PC-3 (cell line): ENCODE data around the gene IFNLR1. TPM values are rescaled to one million over a fixed set of nuclear protein-coding genes. Genes with fewer than 3 reads are reported as not detected.

ENCODE experiments used
- ATAC-seq: fragments of 200-7000 bp; cut with Tn5 transposase; 2 replicates; pipeline ENCODE4 v1.9.1; 2020; ENCODE audit warnings: mild to moderate bottlenecking, moderate library complexity
- BruUV-seq: library from RNA; stranded (reverse); fragments of 400-500 nt; replicated peaks from 2 replicates; lab custom pipeline; 2021; lab: Mats Ljungman, UMichigan
- CTCF ChIA-PET: fragments of 300-600 bp; sonication (Branson Sonifier 250); formaldehyde crosslinking; loops from one replicate; lab custom pipeline; 2022; ENCODE audit warnings: antibody characterized with exemption; lab: Charles Lee
- POLR2A ChIA-PET: fragments of 300-600 bp; sonication (Branson Sonifier 250); formaldehyde crosslinking; loops from one replicate; lab custom pipeline; 2022; ENCODE audit warnings: antibody characterized with exemption; ENCODE audit not compliant: unreplicated experiment; lab: Charles Lee
- DNase-seq: peaks from one replicate; pipeline ENCODE4 v3.0.0-alpha.2; 2015
- H2AFZ ChIP-seq: fragments of 300-600 bp; sonication (generic); 2 replicates; pipeline ENCODE4 v1.6.0; 2016; ENCODE audit warnings: antibody characterized with exemption, low read length
- H3F3A ChIP-seq: fragments of 300-600 bp; sonication (generic); one replicate; pipeline ENCODE4 v1.6.0; 2017; ENCODE audit warnings: antibody characterized with exemption, low read length, control low read depth, mild to moderate bottlenecking; ENCODE audit not compliant: unreplicated experiment
- H3K27ac ChIP-seq: fragments of 300-600 bp; sonication (generic); 2 replicates; pipeline ENCODE4 v1.5.1; 2016; ENCODE audit warnings: mild to moderate bottlenecking, low read length
- H3K27me3 ChIP-seq: fragments of 300-600 bp; sonication (generic); 2 replicates; pipeline ENCODE4 v1.6.1; 2016; ENCODE audit warnings: low read length, mixed read lengths
- H3K36me3 ChIP-seq: fragments of 300-600 bp; sonication (generic); 2 replicates; pipeline ENCODE4 v1.6.1; 2016; ENCODE audit warnings: low read depth, mixed run types, low read length, mixed read lengths
- H3K4me1 ChIP-seq: fragments of 300-600 bp; sonication (generic); 2 replicates; pipeline ENCODE4 v1.5.1; 2016; ENCODE audit warnings: low read length; ENCODE audit not compliant: insufficient read depth
- H3K4me2 ChIP-seq: fragments of 300-600 bp; sonication (generic); 2 replicates; pipeline ENCODE4 v1.6.0; 2016; ENCODE audit warnings: low read length
- H3K4me3 ChIP-seq: fragments of 300-600 bp; sonication (generic); 2 replicates; pipeline ENCODE4 v1.5.1; 2016; ENCODE audit warnings: mild to moderate bottlenecking, low read length, mixed read lengths
- H3K79me2 ChIP-seq: fragments of 300-600 bp; sonication (generic); 2 replicates; pipeline ENCODE4 v1.6.1; 2017; ENCODE audit warnings: low read length, mixed read lengths
- H3K9ac ChIP-seq: fragments of 300-600 bp; sonication (generic); 2 replicates; pipeline ENCODE4 v1.6.0; 2016; ENCODE audit warnings: mild to moderate bottlenecking, low read length
- H3K9me2 ChIP-seq: fragments of 300-600 bp; sonication (generic); replicated peaks from 2 replicates; pipeline ENCODE4 v1.6.1; 2016; ENCODE audit warnings: mixed run types, low read length, mixed read lengths
- H3K9me3 ChIP-seq: fragments of 300-600 bp; sonication (generic); 2 replicates; pipeline ENCODE4 v1.6.1; 2016; ENCODE audit warnings: low read length, mixed read lengths
- H4K20me1 ChIP-seq: fragments of 300-600 bp; sonication (generic); 2 replicates; pipeline ENCODE4 v1.6.1; 2016; ENCODE audit warnings: low read length, mixed read lengths
- EZH2 ChIP-seq: fragments of 300-600 bp; sonication (generic); IDR thresholded peaks from one replicate; pipeline ENCODE4 v1.6.1; 2017; ENCODE audit warnings: antibody characterized with exemption, mild to moderate bottlenecking, low read length; ENCODE audit not compliant: unreplicated experiment
- EZH2phosphoT487 ChIP-seq: fragments of 300-600 bp; sonication (generic); IDR thresholded peaks from 2 replicates; pipeline ENCODE4 v1.6.1; 2018; ENCODE audit warnings: mild to moderate bottlenecking, antibody characterized with exemption, low read length, borderline replicate concordance
- intact Hi-C: fragments of 100-400 bp; cut with micrococcal nuclease; formaldehyde crosslinking; loops from 2 replicates; pipeline ENCODE4 v1.9.0; 2023
- total RNA-seq: library from RNA; depleted of rRNA; stranded (reverse); fragments of >200 nt; gene quantifications from 2 replicates; pipeline ENCODE4 v1.2.3, GENCODE V29; 2014
- TF ChIP-seq, protein P1 (sequence below): fragments of 300-600 bp; sonication (generic); conservative IDR thresholded peaks from 2 replicates; pipeline ENCODE4 v1.5.1; 2017; ENCODE audit warnings: antibody characterized with exemption, low read depth, mild to moderate bottlenecking, low read length

The IFNLR1 gene
- total RNA-seq, 1 experiment from 2014 or later, result 9.5 TPM

DNA sequence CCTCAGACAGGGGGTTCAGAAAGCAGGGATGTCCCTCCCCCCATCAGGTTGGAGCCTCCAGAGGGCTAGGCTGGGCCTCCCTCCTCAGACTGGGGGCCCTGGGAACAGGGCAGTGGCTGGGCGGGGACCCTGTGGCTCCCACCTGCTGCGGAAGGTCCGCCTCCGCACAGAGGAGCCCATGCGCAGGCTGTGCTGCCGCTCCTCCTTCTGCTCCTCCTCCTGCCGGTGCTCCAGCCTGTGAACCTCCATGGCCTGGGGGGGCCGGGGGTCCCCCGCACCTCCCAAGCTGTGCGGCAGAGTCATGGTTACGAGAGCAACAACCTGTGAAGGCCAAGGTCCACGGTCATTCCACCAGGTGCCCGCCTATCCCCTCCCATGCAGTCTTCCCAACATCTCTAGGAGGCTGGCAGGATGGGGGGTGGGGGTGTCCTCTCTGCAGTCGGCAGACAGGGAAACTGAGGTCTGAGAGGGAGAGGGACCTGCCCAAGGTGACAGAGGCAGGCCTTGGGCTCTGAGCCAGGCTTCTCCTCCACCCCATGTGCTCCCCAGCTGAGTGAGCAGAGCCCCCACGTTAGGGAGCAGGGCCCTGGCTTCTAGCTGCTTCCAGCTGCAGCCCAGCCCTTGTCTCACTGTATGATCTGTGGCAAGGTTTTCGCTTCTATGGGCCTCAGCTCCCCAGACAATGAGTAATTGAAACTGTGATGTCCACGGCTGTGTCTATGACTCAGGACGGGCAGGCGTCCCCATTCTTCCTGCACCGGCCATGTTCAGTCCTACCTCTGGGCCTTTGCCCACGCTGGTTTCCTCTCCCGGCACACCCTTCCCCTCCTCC lies 78.5 kb downstream of the IFNLR1 start:
- peak overlapping the region; percentile 13; the same call in 1 of the 2 replicates for H3K4me2 ChIP-seq
- no peaks in the 10 kb centered on the region for H4K20me1 ChIP-seq
- no peak overlapping the region for H3K9ac ChIP-seq
- H3K27ac ChIP-seq, result peak overlapping the region; percentile 38
- H3K4me1 ChIP-seq, result peaks cover 17% of the 10 kb centered on the region
- H3K9me3 ChIP-seq, result no peaks in the 10 kb centered on the region
- H3K4me3 ChIP-seq, result no peak overlapping the region
- TF ChIP-seq, protein P1, sequence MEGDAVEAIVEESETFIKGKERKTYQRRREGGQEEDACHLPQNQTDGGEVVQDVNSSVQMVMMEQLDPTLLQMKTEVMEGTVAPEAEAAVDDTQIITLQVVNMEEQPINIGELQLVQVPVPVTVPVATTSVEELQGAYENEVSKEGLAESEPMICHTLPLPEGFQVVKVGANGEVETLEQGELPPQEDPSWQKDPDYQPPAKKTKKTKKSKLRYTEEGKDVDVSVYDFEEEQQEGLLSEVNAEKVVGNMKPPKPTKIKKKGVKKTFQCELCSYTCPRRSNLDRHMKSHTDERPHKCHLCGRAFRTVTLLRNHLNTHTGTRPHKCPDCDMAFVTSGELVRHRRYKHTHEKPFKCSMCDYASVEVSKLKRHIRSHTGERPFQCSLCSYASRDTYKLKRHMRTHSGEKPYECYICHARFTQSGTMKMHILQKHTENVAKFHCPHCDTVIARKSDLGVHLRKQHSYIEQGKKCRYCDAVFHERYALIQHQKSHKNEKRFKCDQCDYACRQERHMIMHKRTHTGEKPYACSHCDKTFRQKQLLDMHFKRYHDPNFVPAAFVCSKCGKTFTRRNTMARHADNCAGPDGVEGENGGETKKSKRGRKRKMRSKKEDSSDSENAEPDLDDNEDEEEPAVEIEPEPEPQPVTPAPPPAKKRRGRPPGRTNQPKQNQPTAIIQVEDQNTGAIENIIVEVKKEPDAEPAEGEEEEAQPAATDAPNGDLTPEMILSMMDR, result no peak
- no peak for TF ChIP-seq EZH2
- TF ChIP-seq EZH2phosphoT487, result no peak
- DNase-seq (peak; percentile 68), ATAC-seq (peak; percentile 74)
- no peaks in the 10 kb centered on the region for H3K36me3 ChIP-seq
- H3F3A ChIP-seq, result no peaks in the 10 kb centered on the region
- CTCF ChIA-PET, result no interaction called here
- H2AFZ ChIP-seq, result peak overlapping the region; percentile 73
- no TSS peak for BruUV-seq
- H3K79me2 ChIP-seq, result no peaks in the 10 kb centered on the region
- no peaks in the 10 kb centered on the region for H3K27me3 ChIP-seq
- intact Hi-C loops, result no loop called here
- no peaks in the 10 kb centered on the region for H3K9me2 ChIP-seq
- POLR2A ChIA-PET, result no interaction called here

DNA sequence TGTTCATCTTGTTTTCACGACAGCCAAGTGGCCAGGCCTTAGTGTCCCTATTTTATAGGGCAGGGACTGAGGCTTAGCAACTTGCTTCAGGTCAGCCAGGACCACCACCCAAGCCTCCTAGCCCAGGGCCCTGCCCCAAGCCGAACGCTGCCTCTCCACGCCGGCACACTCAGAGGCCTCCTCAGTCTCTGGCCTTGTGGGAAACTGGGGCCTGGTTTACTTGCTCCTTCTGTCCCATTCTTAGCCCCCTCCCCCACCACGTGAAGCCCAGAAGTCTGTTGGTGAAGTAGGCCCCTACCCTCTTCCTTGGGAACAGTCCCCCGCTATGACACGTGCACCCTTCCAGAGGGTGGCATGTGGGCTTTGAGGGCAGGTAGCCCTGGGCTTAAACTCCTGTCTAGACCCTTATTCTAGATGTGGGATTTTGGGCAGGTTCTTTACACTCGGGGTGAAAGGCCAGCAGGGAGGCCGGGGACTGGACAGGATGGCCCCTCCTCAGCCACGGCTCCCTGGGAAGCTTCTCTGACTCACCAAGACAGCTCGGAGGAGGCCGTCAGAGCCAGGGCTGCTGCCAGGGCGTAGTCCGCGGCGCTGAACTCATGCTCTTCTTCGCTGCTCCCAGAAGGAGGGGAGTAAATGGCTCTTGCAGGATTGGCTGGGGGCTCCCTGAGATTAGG lies 79.5 kb downstream of the IFNLR1 start:
- H3K27me3 ChIP-seq, result no peaks in the 10 kb centered on the region
- no peaks in the 10 kb centered on the region for H3K79me2 ChIP-seq
- peaks cover 17% of the 10 kb centered on the region for H3K4me1 ChIP-seq
- CTCF ChIA-PET, result no interaction called here
- no peaks in the 10 kb centered on the region for H3F3A ChIP-seq
- no peaks in the 10 kb centered on the region for H3K36me3 ChIP-seq
- no peaks in the 10 kb centered on the region for H4K20me1 ChIP-seq
- peak; percentile 58 for ATAC-seq
- no peaks in the 10 kb centered on the region for H3K9me3 ChIP-seq
- no peak overlapping the region for H3K4me3 ChIP-seq
- intact Hi-C loops, result no loop called here
- TF ChIP-seq, protein P1, result no peak
- TF ChIP-seq EZH2phosphoT487 (no peak), EZH2 (no peak)
- H2AFZ ChIP-seq, result no peak overlapping the region
- POLR2A ChIA-PET, result no interaction called here
- no peak overlapping the region for H3K9ac ChIP-seq
- DNase-seq, result peak; percentile 20
- no TSS peak for BruUV-seq
- H3K4me2 ChIP-seq, result 0 out of 2 replicates have a peak overlapping the region, but pooled peaks have one; percentile 13
- no peak overlapping the region for H3K27ac ChIP-seq
- H3K9me2 ChIP-seq, result no peaks in the 10 kb centered on the region
